Left ventricle myocardium inferior (tissue), 1 donor: ENCODE data around the gene GSE1. TPM values are rescaled to one million over a fixed set of nuclear protein-coding genes. Genes with fewer than 3 reads are reported as not detected.

Experiments
- DNase-seq: peaks from one replicate; pipeline ENCODE4 v3.0.0-alpha.2; 2020
- H3K27ac ChIP-seq: fragments of 200-600 bp; replicated peaks from 2 replicates; pipeline ENCODE4 v1.8.0; 2021
- H3K27me3 ChIP-seq: fragments of 200-600 bp; 2 replicates; pipeline ENCODE4 v1.8.0; 2021; ENCODE audit warnings: low read depth
- H3K36me3 ChIP-seq: fragments of 200-600 bp; 2 replicates; pipeline ENCODE4 v1.8.0; 2021
- H3K4me1 ChIP-seq: fragments of 200-600 bp; 2 replicates; pipeline ENCODE4 v1.8.0; 2021
- H3K4me3 ChIP-seq: fragments of 200-600 bp; 2 replicates; pipeline ENCODE4 v1.8.0; 2021; ENCODE audit warnings: mild to moderate bottlenecking, moderate library complexity
- H3K9me3 ChIP-seq: fragments of 200-600 bp; replicated peaks from 2 replicates; pipeline ENCODE4 v1.8.0; 2021
- CTCF ChIP-seq: fragments of 200-600 bp; IDR thresholded peaks from 2 replicates; pipeline ENCODE4 v1.8.0; 2021; ENCODE audit warnings: antibody characterized with exemption, mild to moderate bottlenecking, borderline replicate concordance
- intact Hi-C: fragments of 100-400 bp; cut with micrococcal nuclease; formaldehyde crosslinking; loops from one replicate; pipeline ENCODE4 v1.11.0; 2022
- total RNA-seq: library from RNA; stranded (reverse); fragmentation: NEBNext Ultra II Directional; extraction: Animal tissue kit (Norgen Biotek cat#: 25700); gene quantifications from one replicate; pipeline ENCODE4 v1.2.1, GENCODE V29; 2021
- donor health status: DM: no; HTN: yes; CAD: no; lungs with severe emphysema.

GSE1 gene
- total RNA-seq, 1 donor from 2014 or later: 34.2 TPM

GRCh38 chr16:85580684-85581083 lies 32.4 kb upstream of the GSE1 start:
- no peak overlapping the region for H3K27ac ChIP-seq
- no peak overlapping the region for H3K4me3 ChIP-seq

GRCh38 chr16:85582229-85582991 lies 30.7 kb upstream of the GSE1 start:
- H3K9me3 ChIP-seq: no peaks in the 10 kb centered on the region
- no peak overlapping the region for H3K27ac ChIP-seq
- peaks cover 27% of the 10 kb centered on the region for H3K4me1 ChIP-seq
- DNase-seq: no peak
- intact Hi-C loops: no loop called here
- H3K27me3 ChIP-seq: no peaks in the 10 kb centered on the region
- H3K4me3 ChIP-seq: no peak overlapping the region
- no peaks in the 10 kb centered on the region for H3K36me3 ChIP-seq
- no peak for TF ChIP-seq CTCF

More at GRCh38 chr16:85580684-85581083, 32.4 kb upstream of the GSE1 start:
- Histone ChIP-seq H3K27me3 (no peaks in the 10 kb centered on the region), H3K36me3 (no peaks in the 10 kb centered on the region), H3K9me3 (no peaks in the 10 kb centered on the region), H3K4me1 (peaks cover 32% of the 10 kb centered on the region)
- DNase-seq: no peak
- TF ChIP-seq CTCF: no peak
- intact Hi-C loops: no loop called here

GRCh38 chr16:85583491-85584181 lies 29.5 kb upstream of the GSE1 start:
- no peak for TF ChIP-seq CTCF
- no peaks in the 10 kb centered on the region for H3K36me3 ChIP-seq
- no peak for DNase-seq
- H3K4me1 ChIP-seq: peaks cover 27% of the 10 kb centered on the region
- no peak overlapping the region for H3K27ac ChIP-seq
- intact Hi-C loops: no loop called here
- no peaks in the 10 kb centered on the region for H3K27me3 ChIP-seq
- H3K4me3 ChIP-seq: no peak overlapping the region
- no peaks in the 10 kb centered on the region for H3K9me3 ChIP-seq

- intact Hi-C loops: no loop called here
- Histone ChIP-seq H3K9me3 (no peaks in the 10 kb centered on the region), H3K4me1 (peaks cover 31% of the 10 kb centered on the region), H3K36me3 (no peaks in the 10 kb centered on the region), H3K4me3 (no peak overlapping the region), H3K27ac (no peak overlapping the region), H3K27me3 (no peaks in the 10 kb centered on the region)
- TF ChIP-seq CTCF: no peak
- DNase-seq: no peak
Observed at GRCh38 chr16:85584267-85584666, 28.9 kb upstream of the GSE1 start.

GRCh38 chr16:85584819-85585282 lies 28.3 kb upstream of the GSE1 start:
- intact Hi-C loops: no loop called here
- Histone ChIP-seq H3K9me3 (no peaks in the 10 kb centered on the region), H3K27me3 (no peaks in the 10 kb centered on the region), H3K4me3 (no peak overlapping the region), H3K27ac (no peak overlapping the region), H3K36me3 (no peaks in the 10 kb centered on the region), H3K4me1 (peaks cover 28% of the 10 kb centered on the region)
- no peak for DNase-seq
- no peak for TF ChIP-seq CTCF
